ENCODE results near the gene FCGR2B.

The FCGR2B gene

DNA sequence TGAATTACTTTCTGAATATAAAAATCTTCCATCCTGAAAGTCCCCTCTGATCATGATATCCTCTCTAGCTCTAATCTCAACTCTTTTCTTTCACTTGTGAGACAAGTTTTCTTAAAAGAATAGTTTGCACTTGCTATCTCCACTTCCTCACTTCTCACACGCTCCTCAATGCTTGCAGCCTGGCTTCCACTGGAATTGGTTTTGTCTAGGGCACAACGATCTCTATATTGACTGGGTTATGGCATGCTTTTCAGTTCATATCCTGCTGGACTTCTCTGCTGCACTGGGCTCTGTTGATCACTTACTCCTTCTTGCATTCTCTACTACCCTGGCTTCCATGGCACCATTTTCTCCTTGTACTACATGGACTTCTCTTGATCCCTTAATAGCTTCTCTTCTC, 44.6 kb downstream of the FCGR2B start:
- no peaks in the 10 kb centered on the region for H3K27me3 ChIP-seq (ENCODE audit: insufficient read depth, poor library complexity, severe bottlenecking)
- H3K4me3 ChIP-seq (replicated peaks; ENCODE audit: insufficient read depth, low read length): no peak overlapping the region
- TF ChIP-seq POLR2AphosphoS5 (IDR thresholded peaks at IDR 0.05; ENCODE audit: low read depth) (no peak), REST (IDR thresholded peaks at IDR 0.05; ENCODE audit: insufficient replicate concordance, low read depth) (no peak), GABPA (IDR thresholded peaks at IDR 0.05; ENCODE audit: low read depth) (no peak), CTCF (IDR thresholded peaks at IDR 0.05; ENCODE audit: insufficient read depth, low read length) (no peak), SPI1 (IDR thresholded peaks at IDR 0.05; ENCODE audit: borderline replicate concordance, low read depth) (no peak)
- H3K27ac ChIP-seq (replicated peaks): no peak overlapping the region
- no peak for DNase-seq (ENCODE audit: low read depth in 1 of 2, low spot score in 1 of 2)

DNA sequence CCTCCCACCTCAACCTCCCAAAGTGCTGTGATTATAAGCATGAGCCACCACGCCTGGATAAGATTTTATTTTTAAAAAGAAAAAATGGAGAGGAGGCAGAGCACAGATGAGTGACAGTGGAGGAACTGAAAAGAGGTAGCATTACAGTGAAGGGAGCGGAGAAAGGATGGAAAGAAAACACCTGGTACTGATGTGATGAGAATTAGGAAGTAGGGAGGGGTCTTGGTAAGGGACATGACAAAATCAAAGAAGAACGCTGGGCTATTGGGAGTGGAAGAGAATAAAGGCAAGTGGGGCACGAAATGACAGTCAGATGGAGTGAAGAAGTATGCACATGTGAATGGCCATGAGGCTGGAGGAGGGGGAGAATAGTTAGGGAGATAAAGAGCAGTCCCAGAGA, 46.4 kb downstream of the FCGR2B start:
- Histone ChIP-seq H3K27me3 (ENCODE audit: insufficient read depth, poor library complexity, severe bottlenecking) (no peaks in the 10 kb centered on the region), H3K4me3 (replicated peaks; ENCODE audit: insufficient read depth, low read length) (no peak overlapping the region), H3K27ac (replicated peaks) (no peak overlapping the region)
- no peak for TF ChIP-seq POLR2AphosphoS5 (IDR thresholded peaks at IDR 0.05; ENCODE audit: low read depth)
- no peak for TF ChIP-seq SPI1 (IDR thresholded peaks at IDR 0.05; ENCODE audit: borderline replicate concordance, low read depth)
- no peak for TF ChIP-seq CTCF (IDR thresholded peaks at IDR 0.05; ENCODE audit: insufficient read depth, low read length)
- TF ChIP-seq GABPA (IDR thresholded peaks at IDR 0.05; ENCODE audit: low read depth): no peak
- no peak for TF ChIP-seq REST (IDR thresholded peaks at IDR 0.05; ENCODE audit: insufficient replicate concordance, low read depth)
- DNase-seq (ENCODE audit: low read depth in 1 of 2, low spot score in 1 of 2): no peak

GRCh38 chr1:161710560-161710959, 47.6 kb downstream of the FCGR2B start:
- TF ChIP-seq CTCF (IDR thresholded peaks at IDR 0.05; ENCODE audit: insufficient read depth, low read length) (no peak), GABPA (IDR thresholded peaks at IDR 0.05; ENCODE audit: low read depth) (no peak), POLR2AphosphoS5 (IDR thresholded peaks at IDR 0.05; ENCODE audit: low read depth) (no peak), REST (IDR thresholded peaks at IDR 0.05; ENCODE audit: insufficient replicate concordance, low read depth) (no peak), SPI1 (IDR thresholded peaks at IDR 0.05; ENCODE audit: borderline replicate concordance, low read depth) (no peak)
- H3K27ac ChIP-seq (replicated peaks): no peak overlapping the region
- no peak for DNase-seq (ENCODE audit: low read depth in 1 of 2, low spot score in 1 of 2)

More at GRCh38 chr1:161710560-161710959, 47.6 kb downstream of the FCGR2B start:
- Histone ChIP-seq H3K27me3 (ENCODE audit: insufficient read depth, poor library complexity, severe bottlenecking) (no peaks in the 10 kb centered on the region), H3K4me3 (replicated peaks; ENCODE audit: insufficient read depth, low read length) (no peak overlapping the region)
